ENCODE data around the gene OFD1.

OFD1 gene, protein sequence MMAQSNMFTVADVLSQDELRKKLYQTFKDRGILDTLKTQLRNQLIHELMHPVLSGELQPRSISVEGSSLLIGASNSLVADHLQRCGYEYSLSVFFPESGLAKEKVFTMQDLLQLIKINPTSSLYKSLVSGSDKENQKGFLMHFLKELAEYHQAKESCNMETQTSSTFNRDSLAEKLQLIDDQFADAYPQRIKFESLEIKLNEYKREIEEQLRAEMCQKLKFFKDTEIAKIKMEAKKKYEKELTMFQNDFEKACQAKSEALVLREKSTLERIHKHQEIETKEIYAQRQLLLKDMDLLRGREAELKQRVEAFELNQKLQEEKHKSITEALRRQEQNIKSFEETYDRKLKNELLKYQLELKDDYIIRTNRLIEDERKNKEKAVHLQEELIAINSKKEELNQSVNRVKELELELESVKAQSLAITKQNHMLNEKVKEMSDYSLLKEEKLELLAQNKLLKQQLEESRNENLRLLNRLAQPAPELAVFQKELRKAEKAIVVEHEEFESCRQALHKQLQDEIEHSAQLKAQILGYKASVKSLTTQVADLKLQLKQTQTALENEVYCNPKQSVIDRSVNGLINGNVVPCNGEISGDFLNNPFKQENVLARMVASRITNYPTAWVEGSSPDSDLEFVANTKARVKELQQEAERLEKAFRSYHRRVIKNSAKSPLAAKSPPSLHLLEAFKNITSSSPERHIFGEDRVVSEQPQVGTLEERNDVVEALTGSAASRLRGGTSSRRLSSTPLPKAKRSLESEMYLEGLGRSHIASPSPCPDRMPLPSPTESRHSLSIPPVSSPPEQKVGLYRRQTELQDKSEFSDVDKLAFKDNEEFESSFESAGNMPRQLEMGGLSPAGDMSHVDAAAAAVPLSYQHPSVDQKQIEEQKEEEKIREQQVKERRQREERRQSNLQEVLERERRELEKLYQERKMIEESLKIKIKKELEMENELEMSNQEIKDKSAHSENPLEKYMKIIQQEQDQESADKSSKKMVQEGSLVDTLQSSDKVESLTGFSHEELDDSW

DNA sequence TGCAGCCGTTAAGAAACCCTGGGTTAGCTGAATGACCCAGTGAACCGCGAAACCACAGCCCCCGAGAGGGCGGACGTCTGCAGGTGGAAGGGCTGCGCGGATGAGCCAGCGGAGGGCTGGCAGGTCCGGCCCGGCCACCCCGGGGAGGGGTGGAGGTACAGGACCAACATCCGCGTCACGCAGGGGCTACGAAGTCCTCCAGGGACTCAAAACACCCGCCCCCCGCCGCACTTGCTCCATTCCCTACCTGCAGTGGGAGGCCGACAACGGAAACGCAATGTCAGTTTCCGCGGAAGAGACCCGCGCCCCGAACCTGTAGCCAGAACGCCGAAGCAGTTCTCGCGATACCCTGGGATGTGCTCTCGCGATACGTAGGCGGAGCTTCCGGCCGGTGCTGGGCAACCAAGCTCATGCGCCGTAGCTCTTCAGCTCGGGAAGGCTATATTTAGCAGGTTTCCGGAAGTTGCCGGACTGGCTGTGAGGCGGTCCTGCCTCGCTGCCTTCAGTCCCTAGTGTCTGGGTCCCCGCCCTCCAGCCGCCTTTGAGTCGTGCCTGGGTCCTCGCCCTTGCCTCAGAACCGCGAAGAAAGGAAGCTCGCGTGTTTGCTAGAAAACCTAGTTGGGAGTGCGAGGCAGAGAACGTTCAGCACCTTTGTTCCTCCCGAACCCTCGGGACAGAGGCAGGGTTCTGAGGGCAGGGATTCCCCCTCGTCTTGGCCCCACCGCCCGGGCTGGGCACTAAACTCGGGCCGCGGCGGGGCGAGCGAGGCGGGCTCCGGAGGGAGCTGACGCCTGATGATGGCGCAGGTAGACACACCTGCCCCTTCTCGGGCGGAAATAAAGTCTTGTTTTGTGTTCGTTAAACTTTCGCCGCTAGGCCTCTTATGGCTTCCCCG is at the start of gene OFD1, which contains the start of gene TRAPPC2:
OFD1 (plus strand) TSS at position 471 of the 895 bp plus-strand sequence; CDS start at position 795, 324 bp downstream.
TRAPPC2 (minus strand) TSS at position 343 of the 895 bp plus-strand sequence. CDS start 14,657 bp downstream, outside the sequence.
- DNase-seq: peak; percentile 89

DNA sequence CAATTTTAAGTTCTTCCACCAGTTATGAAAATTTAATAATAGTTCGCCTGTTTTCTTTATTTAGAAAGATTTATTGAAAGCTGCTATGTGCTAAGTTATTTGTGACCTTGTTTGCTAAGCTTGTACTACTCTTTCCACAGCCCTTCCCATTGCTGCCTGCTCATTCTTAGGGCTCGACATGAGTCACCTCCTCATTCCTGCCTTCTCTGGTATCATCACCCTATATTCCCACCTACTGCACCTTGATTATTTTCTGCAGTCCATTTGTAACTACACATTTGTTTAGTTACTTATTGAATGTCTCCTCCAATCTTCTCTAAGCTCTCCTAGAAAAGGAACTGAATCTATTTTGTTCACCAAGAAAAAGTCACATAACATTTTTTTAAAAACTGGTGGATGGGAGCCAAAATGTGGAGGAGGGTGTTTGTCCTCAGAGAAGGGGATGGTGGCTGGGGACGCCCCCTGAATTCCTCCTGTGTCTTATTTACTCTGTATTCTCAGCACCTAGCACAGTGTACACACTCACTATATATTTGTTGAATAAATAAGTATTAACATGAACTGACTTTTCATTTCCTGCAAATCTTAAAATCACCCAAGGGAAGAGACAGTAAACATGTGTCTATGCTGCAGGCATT is 49.3 kb upstream of the OFD1 start:
- DNase-seq: no peak

DNA sequence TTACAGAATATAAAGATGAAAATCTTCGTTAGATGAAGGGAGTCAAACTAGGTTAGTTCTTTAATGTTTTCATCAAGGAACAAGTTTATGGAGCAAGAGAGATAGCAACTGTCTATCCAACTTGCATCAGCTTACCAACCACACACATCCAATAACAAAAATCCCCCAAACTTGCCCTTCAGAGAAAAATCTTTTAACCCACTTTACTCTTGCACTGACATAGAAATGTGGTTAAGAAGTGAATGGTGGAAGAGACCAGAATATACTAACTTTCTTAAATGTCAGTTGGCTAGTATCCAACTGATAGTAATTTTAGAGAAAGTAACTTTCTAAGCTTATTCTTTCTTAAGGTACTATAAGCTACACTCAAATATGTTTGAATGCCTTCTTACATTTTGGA is 47.3 kb upstream of the OFD1 start:
- no peak for DNase-seq

DNA sequence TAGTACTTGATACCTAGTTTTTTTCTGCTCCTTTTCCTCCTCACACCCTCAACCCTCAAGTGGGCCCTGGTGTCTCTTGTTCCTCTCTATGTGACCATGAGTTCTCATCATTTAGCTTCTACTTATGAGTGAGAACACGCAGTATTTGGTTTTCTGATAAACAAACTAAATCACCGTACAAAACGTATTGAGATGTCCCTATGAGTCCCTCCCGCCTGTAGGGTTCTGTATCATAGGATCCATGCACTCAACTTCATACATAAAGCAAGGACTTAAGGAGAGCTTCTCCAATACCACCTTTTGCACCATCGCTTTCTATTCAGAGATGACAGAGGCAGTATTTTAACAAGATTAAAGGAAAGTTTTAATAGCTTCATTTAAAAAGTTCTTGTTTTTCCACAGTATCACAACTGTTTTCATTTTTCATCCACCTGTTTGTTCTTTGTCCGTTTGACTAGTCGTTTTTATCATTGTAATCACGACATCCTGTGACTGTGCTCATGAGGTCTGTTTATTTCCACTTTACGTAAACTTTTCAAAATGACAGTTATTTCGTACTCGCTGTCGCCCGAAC is 46.1 kb upstream of the OFD1 start:
- no peak for DNase-seq

DNA sequence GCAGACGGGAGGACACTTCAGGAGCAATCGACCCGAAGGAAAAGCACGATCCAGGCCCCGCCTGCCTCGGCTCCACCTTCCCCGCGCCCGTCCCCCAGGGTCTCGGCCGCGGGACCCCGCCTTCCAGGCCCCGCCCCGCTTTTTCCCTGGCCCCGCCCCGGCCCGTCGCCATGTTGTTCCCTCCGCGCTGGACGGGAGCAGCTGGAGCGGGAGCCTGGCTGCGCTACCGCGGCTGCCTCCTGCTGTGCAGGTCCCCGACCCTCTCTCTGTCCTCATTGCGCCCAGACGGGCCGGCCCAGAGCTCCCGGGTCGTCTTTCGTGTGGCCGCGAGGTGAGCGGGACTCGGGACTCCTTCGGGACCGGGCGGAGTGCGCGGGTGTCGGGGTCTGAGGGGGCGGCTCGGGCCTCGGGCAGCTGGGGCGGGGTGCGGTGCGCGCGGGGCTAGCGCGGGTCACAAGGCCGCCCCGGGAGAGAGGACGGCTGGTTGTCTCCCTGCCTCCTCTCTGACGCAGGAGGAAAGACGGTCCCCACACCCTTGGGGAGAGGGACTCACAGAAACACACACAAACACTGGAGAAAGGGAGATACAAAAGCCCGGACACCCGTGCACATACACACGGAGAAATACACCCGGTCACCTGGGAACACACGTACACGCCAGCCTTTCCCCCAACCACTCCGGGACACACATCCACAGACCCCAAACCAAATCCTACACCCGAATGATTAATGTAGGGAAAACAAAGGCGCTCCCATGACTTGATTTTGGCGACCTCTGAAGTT is 45.4 kb upstream of the OFD1 start, which contains the start of gene RAB9A:
RAB9A (plus strand) TSS at position 171 of the 783 bp plus-strand sequence. CDS start 19,619 bp downstream, outside the sequence.
- peak; percentile 87 for DNase-seq

DNA sequence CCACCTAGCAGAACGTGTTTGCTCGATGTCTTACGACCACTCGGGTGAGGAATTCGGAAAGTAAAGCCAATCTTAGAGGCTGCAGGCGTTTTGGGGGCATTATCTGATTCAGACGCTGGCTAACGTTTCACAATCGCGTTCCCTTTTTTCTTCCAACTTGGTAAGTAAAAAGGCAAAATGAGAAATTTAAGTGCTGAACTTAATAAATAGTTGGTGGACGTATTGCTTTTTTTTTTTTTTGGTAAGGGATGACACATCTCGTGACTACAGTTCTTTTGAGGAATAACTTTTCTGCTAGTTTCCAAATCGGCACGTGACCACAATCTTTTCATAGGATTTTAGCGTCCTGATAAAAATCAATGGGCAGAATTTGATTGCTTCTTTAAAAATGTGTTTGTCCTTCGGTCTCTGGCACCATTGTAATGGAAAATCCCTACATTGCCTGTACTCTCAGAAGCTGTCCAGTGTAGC is 44.8 kb upstream of the OFD1 start:
- DNase-seq: no peak

DNA sequence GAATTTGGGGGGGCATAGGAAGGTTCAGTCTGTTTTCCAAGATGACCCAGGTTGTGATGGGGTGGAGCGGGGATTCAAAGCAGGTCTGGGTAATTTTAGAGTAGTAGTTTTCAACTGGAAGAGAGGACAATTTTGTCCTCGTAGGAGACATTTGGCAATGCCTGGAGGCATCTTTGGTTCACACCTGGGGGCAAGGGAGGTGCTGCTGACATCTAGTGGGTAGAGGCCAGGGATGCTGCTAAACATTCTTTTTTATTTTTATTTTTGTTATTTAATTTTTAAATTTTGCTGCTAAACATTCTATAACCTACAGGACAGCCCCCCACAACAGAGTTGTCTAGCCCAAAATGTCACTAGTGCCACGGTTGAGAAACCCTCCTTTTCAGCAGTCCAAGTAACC is 43.7 kb upstream of the OFD1 start:
- DNase-seq: no peak

DNA sequence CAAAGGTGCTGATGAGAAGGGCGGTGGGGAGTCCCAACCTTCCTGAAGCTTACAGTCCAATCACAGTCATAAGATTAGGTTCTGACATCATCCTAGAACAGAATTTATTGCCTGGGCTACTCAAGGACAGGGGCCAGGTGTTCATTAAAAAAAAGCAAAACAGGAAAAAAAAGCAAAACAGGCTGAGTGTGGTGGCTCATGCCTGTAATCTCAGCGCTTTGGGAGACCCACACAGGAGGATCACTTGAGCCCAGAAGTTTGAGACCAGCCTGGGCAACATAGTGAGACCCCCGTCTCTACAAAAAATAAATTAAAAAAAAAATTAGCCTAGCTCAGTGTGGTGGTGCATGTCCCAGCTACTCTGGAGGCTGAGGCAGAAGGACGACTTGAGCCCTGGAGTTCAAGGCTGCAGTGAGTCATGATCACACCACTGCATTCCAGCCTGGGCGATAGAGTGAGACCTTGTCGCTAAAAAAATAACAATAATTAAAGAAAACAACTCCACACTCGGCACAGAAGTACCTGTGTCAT is 42.6 kb upstream of the OFD1 start:
- no peak for DNase-seq

DNA sequence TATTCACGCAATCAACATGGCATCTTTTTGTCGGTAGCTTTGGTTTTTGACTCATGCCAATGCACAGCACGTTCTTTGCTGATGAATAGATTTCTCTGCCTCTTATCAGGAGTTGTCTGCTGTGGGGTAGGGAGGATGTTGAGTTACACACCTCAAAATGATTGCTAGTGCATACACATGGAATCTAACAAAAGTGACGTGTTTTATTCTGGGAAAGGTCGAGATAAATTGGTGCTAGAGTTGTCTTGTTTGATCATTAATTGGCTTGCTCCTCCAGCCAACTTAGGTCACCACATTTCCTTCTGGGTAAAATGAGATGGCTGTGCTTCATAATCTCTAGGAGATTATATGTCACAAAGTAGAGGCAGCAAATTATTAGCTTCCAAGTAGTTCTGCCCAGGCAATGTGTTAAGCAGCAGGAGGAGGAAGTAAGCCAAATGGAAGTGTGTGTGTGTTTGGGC is 41.7 kb upstream of the OFD1 start:
- no peak for DNase-seq

DNA sequence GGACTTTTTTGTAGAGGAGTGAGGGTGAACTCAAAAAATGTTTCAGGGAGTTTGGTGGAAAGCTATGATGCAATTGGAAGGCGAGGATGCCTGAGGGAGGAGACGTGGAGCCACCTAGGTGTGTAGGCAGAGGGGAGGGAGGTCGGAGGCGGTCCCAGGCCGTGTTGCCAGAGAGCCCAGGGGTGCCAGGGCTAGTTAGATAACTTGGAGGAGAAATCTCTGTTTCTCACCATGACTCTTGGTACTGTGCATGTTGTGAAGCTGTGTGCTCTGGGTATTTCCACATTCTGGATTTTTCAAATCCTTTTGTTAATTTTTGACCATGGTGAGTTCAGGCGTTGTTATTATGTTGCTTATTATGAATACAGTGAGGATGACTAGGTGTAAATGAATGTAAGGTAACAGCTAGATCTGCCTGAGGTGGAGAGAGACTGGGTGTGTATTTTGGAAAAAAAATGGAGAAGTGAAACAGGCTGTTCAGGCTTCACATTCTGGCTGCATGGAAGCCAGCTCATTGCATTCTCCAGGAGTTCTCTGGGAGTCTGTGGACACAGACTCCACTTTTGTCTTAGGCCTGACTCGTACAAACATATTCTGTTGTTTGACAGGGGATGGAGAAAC is 41.1 kb upstream of the OFD1 start:
- no peak for DNase-seq

DNA sequence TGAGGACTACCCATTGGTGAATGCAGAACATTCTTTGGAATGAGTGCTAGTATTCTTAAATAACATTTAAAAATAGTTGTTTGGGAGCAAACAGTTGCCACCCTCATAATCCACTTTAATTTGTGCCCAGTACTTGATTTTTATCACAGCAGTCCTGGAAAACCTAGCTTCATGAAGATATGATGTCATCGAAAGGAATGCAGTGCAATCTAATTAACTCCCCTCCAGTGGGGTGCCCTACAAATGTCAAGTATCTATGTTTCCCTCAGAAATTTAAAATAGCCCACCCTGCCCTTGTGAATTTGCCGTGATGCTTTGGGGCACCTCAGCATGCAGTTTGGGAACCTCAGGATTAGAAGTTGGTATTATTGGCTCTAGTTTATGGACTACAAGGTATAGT is 40.2 kb upstream of the OFD1 start:
- no peak for DNase-seq

DNA sequence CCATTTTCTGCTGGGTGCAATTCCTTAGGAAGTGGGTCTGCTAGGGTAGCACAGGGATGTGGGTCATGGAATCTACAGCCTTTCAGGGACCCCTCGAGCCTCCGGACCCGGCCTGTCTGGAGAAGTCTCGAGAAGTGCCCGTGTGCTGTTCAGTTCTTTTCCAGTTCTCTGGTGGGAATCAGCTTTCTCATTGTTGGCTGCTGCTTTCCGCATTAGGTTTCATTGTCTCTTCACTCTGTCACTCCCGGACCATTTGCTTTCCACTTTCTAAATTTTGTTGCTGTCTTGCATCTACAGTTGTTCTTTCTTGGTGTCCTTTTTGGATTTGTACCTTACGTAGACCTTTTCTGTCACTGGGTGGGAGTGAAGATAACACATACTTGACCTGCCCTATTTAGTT is 39.6 kb upstream of the OFD1 start:
- DNase-seq: no peak

DNA sequence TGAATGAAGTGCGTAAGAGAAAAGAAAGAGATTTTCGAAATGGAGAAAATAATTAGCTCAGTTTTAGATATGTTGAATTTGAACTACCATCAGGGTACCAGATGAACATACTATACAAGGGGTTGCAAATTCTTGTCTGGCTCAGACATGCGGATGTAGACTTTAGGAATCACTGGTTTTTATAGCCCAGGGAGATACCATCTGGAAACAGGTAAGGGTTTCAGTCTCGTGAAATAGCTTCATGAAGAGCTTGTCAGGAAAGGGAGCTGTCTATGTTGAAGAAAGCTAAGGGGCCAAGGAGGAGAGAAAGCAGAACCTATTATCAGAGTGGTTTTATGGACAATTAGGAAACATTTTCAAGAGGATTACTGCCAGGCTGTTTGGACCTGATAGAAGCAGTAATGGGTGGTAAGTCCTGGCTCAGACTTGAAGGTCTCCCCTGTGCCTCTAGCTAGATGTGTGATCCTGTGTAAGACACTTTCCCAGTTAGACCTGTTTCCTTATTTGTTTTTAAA is 38.9 kb upstream of the OFD1 start:
- no peak for DNase-seq

DNA sequence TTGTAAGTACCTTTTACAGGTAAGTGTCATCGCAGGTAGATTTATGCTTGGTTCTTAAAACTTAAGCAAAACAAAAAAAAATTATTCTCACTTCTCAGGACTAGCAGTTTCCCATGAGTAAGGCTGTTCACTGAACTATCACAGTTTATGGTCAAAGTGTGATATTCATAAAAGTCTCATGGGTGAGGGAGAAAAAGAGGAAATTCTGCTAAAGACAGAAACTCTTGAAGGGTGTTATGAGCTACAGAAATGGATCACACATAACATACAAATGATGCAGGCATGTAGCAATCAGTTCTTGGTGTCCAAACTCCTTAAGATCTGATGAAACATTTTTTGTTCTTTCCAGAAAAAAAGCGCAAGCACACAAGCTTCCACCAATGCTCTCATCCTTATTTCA is 37.1 kb upstream of the OFD1 start:
- DNase-seq: no peak

DNA sequence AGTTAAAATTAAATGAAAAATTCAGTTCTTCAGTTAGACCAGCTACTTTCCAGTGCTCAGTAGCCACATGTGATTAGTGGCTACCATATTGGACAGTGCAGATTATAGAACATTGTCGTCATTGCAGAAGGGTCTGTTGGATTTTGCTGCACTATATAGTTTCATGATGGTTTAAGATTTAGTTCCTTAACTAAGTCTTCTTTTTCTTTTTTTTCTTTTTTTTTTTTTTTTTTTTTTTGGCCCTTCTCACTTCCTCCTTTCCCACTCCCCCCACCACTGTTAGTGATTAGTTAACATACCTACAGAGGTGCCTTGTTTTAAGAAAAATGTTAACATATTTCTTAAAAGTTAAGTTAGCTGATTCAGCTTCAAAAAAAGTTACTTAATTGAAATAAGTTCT is 36.6 kb upstream of the OFD1 start:
- no peak for DNase-seq

DNA sequence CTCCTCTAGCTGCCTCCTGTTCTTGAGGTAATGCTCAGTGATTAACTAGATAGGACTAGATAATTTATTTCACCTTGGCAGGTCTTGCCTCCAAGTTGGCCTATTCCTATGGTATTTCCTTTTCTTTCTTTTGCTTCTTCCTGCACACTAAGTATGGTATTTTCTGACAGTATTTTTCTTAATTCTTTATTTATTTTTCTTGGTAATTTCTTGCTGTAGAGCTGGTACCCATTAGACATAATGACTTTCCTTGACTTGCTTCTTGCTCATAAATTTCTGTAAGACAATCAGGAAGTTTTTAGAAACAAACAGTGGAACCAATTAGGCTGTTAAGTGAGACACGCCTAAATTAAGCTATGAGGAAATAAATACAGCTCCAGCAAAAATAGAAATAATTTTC is 36.1 kb upstream of the OFD1 start:
- DNase-seq: no peak

DNA sequence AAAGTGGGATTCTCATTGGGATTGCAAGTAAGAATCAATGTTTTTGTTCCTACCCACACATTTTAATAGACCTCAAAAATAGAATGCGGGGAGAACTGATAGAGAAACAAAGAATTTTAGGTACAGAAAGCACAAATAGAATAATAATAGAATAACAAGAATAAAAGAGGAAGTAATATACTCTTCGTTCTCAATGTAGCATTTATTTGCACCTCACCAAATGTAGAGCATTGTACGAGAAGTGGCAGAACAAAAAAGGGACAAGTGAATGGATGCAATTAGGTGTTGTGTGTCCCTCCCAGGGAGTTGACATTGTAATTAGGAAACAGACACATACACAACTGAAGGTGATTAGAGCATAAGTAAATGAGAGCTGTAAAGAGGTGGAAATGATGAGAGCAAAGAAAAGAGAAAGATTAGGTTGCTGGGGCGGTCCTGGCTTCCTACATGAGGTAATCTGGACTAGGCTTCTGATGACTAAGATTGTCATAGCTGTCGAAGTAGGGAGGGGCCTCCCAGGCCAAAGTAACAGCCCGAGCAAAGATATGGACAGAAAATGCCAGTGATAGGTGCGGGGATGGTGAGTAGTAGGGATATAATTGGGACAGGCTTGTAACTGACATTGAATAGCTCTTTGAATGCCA is 35.2 kb upstream of the OFD1 start:
- no peak for DNase-seq

DNA sequence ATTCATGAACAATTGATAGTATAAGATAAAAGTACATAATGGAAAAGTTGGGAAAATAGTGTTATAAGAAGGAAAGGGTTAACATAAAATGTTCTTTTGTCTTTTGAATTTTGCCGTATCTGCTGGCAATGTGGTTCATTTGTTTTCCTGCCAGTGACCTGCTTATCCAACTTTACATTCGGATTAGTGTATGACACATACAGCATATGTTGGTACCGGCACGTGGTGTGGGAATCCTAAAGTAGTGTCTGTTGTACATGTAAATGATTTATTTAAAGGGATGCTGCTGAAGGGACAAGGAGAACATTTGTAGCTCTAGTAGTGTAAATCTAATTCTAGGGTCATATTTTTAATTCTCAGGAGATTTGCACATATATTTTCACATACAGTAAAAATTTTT is 34.2 kb upstream of the OFD1 start:
- no peak for DNase-seq

Data from stimulated activated CD4-positive, alpha-beta T cell treated with anti-CD3 and anti-CD28 coated beads, Interleukin-15, amount 100 ng/mL, for 24 hours (primary cell).